GM18861 (cell line): ENCODE results near the gene IMPDH2.
A peak's percentile ranks its signal among the peaks of the same experiment; 100 is the strongest.
"Not testable (repeated sequence)": the region's sequence is repeated elsewhere in the genome, so short reads cannot be mapped to it uniquely, and the experiment has no call there.

Source experiments
- ATAC-seq: cut with Tn5 transposase; IDR thresholded peaks from one replicate; pipeline ENCODE4 v1.9.1; 2021; ENCODE audit not compliant: unreplicated experiment

The IMPDH2 gene

DNA sequence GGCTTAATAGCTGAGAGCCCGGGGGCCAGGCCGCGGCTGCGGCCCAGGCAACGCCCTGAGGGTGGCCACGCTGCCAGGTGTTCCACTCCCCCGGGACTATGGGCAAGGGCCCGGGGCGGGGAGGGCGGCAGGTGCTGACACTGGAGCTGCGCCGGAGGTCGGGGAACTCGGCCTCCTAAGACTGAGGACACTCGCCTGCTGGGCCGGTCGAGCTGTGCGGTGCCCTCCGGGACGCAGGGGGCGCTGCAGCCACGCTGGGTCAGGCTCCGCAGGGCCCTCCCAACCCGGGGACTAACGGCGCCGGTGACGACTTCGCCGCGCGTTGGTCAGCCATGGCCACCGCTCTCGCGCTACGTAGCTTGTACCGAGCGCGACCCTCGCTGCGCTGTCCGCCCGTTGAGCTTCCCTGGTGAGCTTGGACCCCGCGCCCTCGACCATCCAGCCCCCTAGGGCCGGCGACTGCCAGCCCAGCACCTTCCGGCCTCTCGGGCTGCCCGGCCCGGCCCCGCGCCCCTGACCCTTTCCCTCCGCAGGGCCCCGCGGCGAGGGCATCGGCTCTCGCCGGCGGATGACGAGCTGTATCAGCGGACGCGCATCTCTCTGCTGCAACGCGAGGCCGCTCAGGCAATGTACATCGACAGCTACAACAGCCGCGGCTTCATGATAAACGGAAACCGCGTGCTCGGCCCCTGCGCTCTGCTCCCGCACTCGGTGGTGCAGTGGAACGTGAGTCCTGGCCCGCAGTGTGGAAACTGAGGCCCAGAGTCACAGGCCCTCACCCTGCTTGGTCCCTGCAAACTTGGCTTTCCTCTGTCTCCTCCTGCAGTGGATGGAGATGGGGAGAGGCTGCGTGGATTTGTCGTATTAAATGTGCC is 7.1 kb downstream of the IMPDH2 start, which contains the start of gene NDUFAF3:
Gene NDUFAF3, plus strand, starts transcription at position 309 of the 875 bp plus-strand sequence. Its CDS starts 24 bp downstream, at position 333.
- peak; percentile 44 for ATAC-seq

DNA sequence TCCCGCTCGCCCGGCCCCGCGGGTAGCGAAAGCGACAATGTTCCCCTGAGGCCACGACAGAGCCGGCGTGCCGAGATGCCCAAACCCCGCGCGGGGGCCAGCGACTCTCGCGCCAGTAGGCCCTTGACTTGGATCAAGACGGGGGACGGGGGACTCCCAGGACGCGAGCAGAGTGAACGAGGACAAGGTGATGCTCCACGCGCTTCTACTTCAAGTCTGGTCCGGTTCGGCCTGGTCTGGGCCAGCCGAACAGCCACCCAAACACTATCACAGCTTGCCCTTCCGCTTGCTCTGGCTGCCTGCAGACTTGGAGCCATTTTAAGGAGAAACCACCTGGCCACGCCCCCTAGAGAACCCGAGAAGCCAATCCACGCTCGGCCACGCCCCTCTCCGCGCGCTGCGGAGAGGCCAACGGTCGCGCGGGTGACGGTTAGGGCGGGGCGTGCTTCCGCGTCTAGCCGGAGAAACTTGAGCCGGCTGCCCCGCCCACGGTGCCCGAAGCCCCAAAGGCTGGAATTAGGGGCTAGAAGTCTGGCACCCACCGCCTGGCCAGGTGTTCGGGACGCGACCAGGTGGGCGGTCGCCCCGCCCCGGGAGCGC is 7.9 kb downstream of the IMPDH2 start:
- ATAC-seq: peak; percentile 37

DNA sequence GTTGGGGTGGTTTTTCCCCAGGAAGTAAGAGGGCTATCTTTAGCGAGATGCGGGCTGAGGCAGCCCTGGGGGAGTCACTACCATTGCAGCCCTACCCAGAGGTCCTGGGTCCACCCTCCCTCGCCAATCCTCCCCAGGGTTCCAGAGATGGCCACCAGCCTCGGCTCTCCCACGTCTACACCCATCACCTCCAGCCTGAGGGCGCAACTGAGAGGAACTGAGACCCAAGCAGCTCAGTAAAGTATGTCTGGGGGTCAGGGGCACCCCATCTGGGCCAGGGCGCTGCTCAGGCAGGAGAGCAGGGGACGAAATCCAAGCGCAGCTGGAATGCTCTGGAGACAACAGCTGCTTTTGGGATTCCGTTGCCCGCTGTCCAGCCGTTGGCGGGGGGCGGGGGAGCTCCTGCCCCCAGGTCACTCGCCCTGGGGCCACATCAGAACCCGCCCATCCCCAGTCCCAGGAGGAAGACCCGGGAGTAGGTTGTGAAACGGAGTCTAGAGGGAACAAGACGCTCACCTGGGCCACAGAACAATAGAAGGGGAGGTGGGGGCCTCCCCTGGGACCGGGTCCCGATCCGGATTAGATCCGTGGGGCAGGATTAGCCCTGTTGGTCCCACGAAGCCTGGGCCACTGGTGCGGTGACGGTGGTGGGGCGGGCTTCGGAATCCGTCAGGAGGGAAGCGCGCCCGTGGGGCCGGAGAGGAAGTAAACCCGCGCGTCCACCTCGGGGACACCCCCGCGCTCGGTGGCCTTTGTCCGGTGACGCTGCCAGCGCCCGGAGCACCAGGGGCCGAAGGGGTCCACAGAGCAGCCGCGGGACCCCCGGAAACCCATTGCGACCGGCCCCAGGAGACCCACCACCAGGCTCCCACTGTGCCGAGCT is 8.6 kb downstream of the IMPDH2 start:
- no peak for ATAC-seq

DNA sequence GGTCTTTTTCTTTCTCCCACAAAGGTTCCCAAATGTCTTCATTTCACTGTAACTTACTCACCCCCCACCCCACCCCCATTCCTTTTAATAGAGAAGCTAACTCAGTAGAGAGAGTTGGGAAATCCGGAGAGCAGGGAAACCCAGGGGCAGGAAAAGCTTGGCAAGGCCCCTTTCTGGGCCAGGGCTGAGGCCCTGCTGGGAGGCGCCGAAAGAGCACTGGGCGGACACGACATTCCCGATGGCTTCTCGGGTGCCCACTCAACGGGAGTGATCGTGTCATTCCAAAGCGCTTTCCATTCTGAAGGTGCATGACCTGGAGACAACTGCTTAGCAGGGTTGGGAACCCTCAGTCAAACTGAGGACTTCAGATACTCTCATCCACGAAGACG is 9.3 kb downstream of the IMPDH2 start:
- ATAC-seq: no peak

DNA sequence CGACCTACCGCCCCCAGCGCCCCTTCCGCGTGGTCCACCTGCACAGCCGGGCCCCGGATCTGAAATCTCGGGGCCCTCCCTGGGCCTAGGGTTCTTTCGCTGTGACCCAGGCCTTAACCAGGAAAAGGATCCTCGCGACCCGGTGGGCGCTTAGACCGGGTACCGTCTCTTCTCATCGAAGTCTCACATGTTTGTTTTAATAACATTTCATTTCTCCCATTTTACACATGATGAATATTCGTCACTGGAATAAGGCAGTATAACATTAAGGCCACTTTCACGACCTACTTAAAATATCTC is 10.5 kb downstream of the IMPDH2 start:
- ATAC-seq: no peak

DNA sequence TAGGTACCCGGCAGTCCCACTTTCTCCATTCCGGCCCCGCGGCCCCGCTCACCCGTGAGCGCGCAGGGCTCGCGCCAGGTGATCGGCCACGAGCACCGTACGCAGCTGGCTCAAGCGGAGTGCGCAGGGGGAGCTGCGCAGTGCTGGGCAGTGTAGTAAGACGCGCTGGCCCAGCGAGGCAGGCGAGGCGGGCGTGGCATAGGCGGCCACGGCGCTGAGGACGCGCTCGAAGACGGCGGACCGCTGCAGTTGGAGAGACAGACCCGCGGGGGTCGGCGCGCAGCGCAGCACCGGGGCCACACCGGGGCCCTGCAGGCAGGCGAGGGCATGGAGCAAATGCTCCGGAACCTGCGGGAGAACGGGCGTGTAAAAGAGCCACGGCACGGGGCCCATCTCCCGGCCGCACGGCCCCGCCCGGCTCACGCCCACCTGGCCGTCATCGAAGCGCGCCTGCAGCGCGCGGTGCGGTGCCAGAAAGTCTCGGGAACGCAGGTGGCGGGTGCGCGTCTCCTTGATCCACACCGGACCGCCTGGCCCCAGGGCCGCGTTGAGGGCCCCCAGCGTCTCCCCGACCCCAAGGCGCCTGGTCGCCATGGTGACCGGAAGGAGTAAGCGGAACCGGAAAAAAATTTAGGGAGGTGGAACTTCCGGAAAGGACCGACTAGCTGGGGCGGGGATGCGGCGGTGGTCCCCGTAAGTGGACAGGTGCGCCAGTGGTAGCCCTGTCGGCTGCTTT is 11.1 kb downstream of the IMPDH2 start, which contains the start of gene DALRD3:
Gene DALRD3, minus strand, starts transcription at position 610 of the 736 bp plus-strand sequence. Its CDS starts 16 bp downstream, at position 594.
- ATAC-seq: no peak

DNA sequence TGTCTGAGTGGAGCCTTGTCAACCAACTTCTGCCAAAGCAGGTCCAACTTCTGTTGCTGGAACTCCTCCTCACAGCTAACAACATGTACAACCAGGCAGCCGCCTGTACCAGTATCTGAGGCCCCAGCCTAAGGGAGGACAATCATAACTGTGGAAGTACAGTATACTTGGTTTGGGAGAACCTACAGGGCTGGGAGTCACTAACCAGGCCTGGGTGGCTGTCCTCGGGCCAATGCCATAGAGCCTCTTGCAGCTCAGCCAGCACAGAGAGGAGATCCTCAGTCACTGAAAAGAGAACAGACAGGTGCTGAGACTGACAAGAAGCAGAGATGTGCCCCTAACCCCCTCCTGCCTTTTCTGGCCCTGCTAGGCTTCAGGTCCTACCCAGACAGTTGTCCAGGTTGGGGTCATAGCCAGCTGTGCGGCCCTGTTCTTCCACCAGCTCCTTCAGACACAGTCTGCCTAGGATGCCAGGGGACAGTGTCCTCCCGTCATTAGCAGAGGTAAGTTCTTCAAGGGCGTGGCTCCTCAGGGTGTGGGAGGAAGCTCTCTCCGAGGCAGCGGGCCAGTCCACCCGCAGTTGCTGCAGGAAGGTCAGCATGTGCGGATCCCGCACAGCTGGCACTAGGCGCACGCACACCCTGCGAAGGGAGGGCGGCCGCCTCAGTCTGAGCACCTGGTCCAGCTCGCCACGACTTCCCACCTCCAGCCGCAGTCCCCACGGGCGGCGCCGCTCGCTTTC is 11.8 kb downstream of the IMPDH2 start:
- no peak for ATAC-seq

DNA sequence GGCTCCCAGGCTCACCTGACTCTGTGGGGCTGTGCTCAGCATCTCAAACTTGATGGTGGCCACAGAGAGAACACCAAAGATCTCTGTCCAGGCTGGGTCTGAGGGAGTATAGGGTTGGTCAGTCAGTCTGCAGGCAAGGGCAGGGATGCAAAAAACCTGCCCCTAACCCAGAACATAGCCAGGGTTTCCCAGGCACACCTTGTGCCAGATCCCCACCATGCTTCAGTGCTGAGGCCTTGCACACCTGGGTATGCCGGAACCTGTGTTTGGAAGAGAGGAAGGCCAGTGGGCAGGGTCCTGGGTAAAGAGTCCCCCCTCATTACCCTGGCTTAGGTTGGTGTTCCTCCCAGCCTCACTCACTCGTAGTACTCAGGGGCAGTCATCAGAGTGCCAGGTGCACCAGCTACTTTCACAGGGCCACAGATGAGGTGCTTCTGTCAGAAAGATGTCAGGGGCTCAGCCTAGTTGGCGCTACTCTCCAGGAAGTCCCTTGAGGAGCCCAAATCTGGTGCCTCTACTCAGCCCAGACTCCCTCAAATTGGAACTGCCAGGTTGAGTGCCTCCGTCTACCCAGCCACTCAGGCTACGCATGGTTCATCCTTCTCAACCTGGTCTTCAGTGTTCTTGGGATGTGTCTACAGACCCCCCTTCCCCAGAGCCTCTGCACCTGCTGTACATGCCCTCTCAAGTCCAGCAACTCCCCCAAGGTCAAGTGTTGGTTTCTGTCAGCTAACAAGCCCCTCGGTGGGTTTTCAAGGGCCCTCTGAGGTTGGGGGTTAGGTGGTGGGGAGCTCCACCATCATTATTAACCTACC is 12.6 kb downstream of the IMPDH2 start:
- ATAC-seq: no peak

DNA sequence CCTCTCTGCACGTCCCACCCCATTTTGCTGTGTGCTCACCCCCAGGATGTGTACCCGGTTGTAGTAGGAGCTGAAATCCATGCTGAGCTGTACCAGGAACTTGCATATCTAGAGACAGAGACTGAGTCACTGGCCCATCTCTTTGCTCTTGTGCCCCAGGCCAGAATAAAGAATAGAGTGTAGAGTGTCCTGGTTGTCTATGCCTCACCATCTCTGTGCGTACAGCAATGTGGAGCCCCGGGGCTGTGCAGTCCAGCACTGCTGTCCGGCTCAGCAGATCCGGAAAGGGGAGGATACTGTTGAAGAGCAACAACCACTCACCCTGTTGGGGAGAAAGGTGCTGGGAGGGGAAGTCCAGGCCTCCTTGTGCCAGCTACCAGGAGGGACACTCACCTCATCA is 13.4 kb downstream of the IMPDH2 start:
- no peak for ATAC-seq

DNA sequence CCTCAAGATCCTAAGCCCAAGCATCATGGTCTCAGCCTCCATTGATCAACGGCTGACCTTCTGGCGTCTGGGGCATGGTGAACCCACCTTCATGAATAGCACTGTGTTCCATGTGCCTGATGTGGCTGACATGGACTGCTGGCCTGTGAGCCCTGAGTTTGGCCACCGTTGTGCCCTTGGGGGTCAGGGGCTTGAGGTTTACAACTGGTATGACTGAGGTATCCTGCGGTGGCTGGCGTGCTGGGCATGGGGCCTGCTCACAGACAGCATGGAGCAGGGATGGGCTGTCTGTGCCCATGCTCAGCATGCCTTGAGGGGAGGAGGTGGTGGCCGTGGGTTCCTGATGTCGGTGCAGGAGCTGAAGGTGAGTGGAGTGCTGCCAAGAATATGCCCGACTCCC is 14.1 kb downstream of the IMPDH2 start:
- no peak for ATAC-seq

DNA sequence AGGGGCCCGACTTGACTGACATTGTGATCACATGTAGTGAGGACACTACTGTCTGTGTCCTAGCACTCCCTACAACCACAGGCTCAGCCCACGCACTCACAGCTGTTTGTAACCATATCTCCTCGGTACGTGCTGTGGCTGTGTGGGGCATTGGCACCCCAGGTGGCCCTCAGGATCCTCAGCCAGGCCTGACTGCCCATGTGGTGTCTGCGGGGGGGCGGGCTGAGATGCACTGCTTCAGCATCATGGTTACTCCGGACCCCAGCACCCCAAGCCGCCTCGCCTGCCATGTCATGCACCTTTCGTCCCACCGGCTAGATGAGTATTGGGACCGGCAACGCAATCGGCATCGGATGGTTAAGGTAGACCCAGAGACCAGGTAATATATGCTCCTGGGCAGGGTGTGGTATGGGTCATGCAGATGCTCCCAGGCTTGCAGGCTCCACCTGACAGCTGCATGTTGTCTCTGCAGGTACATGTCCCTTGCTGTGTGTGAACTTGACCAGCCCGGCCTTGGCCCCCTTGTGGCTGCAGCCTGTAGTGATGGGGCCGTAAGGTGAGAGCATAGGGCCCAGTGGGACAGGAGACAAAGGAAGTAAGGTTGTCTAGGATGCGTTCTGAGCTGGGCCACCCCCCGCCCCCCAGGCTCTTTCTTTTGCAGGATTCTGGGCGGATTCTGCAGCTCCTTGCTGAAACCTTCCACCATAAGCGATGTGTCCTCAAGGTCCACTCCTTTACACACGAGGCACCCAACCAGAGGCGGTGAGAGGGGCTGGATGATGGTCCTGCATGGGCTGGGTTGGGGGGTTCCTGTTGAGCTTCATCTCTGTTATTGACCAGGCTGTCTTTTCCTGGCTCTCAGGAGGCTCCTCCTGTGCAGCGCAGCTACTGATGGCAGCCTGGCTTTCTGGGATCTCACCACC is 15.2 kb downstream of the IMPDH2 start:
- no peak for ATAC-seq

DNA sequence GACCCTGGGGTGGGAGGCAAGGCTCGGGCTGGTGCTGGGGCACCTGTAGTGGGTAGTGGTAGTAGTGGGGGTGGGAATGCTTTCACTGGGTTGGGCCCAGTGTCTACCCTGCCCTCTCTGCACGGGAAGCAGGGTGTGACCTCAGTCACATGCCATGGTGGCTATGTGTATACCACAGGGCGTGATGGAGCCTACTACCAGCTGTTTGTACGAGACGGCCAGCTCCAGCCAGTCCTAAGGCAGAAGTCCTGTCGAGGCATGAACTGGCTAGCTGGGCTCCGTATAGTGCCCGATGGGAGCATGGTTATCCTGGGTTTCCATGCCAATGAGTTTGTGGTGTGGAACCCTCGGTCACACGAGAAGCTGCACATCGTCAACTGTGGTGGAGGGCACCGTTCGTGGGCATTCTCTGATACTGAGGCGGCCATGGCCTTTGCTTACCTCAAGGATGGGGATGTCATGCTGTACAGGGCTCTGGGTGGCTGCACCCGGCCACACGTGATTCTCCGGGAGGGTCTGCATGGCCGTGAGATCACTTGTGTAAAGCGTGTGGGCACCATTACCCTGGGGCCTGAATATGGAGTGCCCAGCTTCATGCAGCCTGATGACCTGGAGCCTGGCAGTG is 16.0 kb downstream of the IMPDH2 start:
- ATAC-seq: no peak

DNA sequence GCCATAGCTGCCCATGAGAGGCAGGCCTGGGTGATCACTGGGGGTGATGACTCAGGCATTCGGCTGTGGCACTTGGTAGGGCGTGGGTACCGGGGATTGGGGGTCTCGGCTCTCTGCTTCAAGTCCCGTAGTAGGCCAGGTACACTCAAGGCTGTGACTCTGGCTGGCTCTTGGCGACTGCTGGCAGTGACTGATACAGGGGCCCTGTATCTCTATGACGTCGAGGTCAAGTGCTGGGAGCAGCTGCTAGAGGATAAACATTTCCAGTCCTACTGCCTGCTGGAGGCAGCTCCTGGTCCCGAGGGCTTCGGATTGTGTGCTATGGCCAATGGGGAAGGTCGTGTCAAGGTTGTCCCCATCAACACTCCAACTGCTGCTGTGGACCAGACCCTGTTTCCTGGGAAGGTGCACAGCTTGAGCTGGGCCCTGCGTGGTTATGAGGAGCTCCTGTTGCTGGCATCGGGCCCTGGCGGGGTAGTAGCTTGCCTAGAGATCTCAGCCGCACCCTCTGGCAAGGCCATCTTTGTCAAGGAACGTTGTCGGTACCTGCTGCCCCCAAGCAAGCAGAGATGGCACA is 16.7 kb downstream of the IMPDH2 start:
- no peak for ATAC-seq

DNA sequence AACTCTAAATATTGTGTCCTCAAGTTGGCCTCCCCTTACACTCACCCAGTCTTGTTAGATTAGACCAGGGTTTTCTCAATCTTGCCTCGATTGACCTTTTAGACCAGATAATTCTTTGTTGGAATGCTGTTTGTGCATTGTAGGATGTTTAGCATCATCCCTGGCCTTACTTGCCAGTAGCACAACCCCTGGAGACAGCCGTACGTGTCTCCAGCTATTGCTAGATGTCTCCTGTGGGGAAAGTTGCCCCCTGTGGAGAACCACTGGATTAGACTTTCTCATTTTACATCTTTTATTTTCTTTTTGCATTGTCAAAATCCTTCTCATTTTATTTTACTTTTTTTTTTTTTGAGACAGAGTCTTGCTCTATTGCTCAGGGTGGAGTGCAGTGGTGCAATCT is 19.8 kb downstream of the IMPDH2 start:
- ATAC-seq: no peak

DNA sequence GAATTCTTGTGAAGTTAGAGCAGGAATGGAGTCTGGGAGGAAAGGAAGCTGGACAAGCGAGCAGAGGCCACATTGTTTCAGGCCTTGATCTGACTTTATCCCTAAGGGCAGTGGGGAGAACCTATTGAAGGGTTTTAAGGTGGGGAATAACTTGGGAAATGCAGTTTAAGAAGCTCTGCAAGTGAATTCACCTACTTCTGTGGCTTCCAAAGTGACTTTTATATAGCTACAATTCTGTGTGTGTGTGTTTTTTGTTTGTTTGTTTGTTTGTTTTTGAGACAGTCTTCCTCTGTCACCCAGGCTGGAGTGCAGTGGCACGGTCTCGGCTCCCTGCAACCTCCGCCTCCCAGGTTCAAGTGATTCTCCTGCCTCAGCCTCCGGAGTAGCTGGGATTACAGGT is 20.6 kb downstream of the IMPDH2 start:
- not testable (repeated sequence) for ATAC-seq

DNA sequence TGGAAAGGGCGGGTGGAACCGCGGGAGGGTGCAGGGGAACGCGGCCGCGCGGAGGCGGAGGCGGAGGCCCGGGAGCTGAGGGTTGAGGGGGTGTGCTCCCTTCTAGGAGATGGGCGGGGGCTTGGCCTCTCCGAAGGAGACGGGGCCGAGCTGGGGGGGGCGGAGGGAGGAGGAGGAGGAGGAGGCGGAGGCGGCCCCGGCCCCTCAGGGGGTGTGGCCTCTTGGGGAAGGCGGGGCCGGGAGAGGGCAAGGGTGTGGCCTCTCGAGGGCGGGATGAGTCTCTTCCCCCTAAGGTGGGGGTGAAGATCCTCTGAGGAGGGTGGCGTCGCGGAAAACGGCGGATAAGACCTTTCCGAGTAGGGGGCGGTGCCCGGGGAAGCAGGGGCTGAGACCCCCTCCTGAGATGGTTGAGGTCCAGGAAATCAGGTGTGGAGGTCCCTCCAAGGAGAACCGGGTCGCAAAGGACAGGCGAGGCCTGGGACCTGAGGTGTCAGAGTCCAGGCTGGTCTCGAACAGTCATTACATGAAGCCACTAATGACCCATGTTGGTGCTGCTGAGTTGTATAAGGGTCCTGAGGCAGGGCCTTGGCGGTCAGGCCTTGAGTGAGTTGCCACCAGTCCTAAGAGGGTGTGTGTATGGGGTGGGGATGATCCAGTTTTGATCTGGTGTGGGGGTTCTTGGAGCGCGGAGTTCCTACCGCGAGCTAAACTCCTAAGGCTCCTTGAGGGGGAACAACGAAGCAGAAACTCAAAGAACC is 21.2 kb downstream of the IMPDH2 start:
- ATAC-seq: no peak
